ENCODE results near the gene SELENOT.

SELENOT gene

GRCh38 chr3:150662410-150663200 is 59.5 kb downstream of the SELENOT start:
- no peak for DNase-seq (ENCODE audit: low read depth in 2 of 2)

- no peak for DNase-seq (ENCODE audit: low read depth in 2 of 2)
Measured at GRCh38 chr3:150663461-150663860, 60.3 kb downstream of the SELENOT start.

GRCh38 chr3:150666167-150666566 is 63.0 kb downstream of the SELENOT start:
- no peak for DNase-seq (ENCODE audit: low read depth in 2 of 2)

- no peak for DNase-seq (ENCODE audit: low read depth in 2 of 2)
Measured at GRCh38 chr3:150673966-150674365, 70.8 kb downstream of the SELENOT start.

GRCh38 chr3:150675587-150675986 is 72.5 kb downstream of the SELENOT start:
- DNase-seq (ENCODE audit: low read depth in 2 of 2) = no peak

All from stimulated activated CD4-positive, alpha-beta T cell treated with anti-CD3 and anti-CD28 coated beads, Interleukin-12 subunit alpha, Interleukin-12 subunit beta, amount 100 ng/mL, for 24 hours (primary cell).